ENCODE measurements around the gene HEXIM2. TPM values are rescaled to one million over a fixed set of nuclear protein-coding genes. Genes with fewer than 3 reads are reported as not detected.

HEXIM2 gene
- total and polyA plus RNA-seq, 2 of the 13 experiments (the other 11 are each of a cell fraction or from before 2014, with no cell fraction given), result 27.1 to 32.4 TPM

- TF ChIP-seq ATF7-NPFF (CRISPR knock-in tag; IDR thresholded peaks at IDR 0.05; ENCODE audit: low read depth), result no peak
- TF ChIP-seq CCAR2 (optimal IDR thresholded peaks at IDR 0.05; ENCODE audit: low read depth, low read length), result no peak
- no peak for TF ChIP-seq TEAD3 (CRISPR knock-in tag; optimal IDR thresholded peaks at IDR 0.05; ENCODE audit: borderline replicate concordance)
- TF ChIP-seq, protein P1, sequence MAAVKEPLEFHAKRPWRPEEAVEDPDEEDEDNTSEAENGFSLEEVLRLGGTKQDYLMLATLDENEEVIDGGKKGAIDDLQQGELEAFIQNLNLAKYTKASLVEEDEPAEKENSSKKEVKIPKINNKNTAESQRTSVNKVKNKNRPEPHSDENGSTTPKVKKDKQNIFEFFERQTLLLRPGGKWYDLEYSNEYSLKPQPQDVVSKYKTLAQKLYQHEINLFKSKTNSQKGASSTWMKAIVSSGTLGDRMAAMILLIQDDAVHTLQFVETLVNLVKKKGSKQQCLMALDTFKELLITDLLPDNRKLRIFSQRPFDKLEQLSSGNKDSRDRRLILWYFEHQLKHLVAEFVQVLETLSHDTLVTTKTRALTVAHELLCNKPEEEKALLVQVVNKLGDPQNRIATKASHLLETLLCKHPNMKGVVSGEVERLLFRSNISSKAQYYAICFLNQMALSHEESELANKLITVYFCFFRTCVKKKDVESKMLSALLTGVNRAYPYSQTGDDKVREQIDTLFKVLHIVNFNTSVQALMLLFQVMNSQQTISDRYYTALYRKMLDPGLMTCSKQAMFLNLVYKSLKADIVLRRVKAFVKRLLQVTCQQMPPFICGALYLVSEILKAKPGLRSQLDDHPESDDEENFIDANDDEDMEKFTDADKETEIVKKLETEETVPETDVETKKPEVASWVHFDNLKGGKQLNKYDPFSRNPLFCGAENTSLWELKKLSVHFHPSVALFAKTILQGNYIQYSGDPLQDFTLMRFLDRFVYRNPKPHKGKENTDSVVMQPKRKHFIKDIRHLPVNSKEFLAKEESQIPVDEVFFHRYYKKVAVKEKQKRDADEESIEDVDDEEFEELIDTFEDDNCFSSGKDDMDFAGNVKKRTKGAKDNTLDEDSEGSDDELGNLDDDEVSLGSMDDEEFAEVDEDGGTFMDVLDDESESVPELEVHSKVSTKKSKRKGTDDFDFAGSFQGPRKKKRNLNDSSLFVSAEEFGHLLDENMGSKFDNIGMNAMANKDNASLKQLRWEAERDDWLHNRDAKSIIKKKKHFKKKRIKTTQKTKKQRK (IDR thresholded peaks at IDR 0.05; ENCODE audit: low read length), result no peak
- no peak for TF ChIP-seq CERS6 (CRISPR knock-in tag; IDR thresholded peaks at IDR 0.05)
- TF ChIP-seq NR2C2 (CRISPR knock-in tag; IDR thresholded peaks at IDR 0.05; ENCODE audit: borderline replicate concordance), result no peak
- no peak for TF ChIP-seq CEBPG (CRISPR knock-in tag; IDR thresholded peaks at IDR 0.05)
- TF ChIP-seq ZBTB1 (CRISPR knock-in tag; IDR thresholded peaks at IDR 0.05; ENCODE audit: borderline replicate concordance), result no peak
- TF ChIP-seq FLYWCH1 (CRISPR knock-in tag; IDR thresholded peaks at IDR 0.05), result no peak
- no peak for TF ChIP-seq ZNF691 (CRISPR knock-in tag; IDR thresholded peaks at IDR 0.05; ENCODE audit: borderline replicate concordance, low read depth)
- TF ChIP-seq GATA4 (IDR thresholded peaks at IDR 0.05; ENCODE audit: borderline replicate concordance, low read depth), result no peak
- no peak for TF ChIP-seq NFE2 (CRISPR knock-in tag; IDR thresholded peaks at IDR 0.05)
- TF ChIP-seq, protein P2, sequence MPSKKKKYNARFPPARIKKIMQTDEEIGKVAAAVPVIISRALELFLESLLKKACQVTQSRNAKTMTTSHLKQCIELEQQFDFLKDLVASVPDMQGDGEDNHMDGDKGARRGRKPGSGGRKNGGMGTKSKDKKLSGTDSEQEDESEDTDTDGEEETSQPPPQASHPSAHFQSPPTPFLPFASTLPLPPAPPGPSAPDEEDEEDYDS (CRISPR knock-in tag; IDR thresholded peaks at IDR 0.05), result 0 out of 2 replicates have a peak, but pooled peaks have one; percentile 20
- 0 out of 2 replicates have a peak, but pooled peaks have one; percentile 53 for TF ChIP-seq ZMYM2 (CRISPR knock-in tag; IDR thresholded peaks at IDR 0.05)
- no peak for TF ChIP-seq KAT2B (IDR thresholded peaks at IDR 0.05; ENCODE audit: borderline replicate concordance, low read depth, low read length)
- TF ChIP-seq ZFP90 (CRISPR knock-in tag; IDR thresholded peaks at IDR 0.05; ENCODE audit: borderline replicate concordance), result no peak
- TF ChIP-seq FOXC1 (CRISPR knock-in tag; IDR thresholded peaks at IDR 0.05; ENCODE audit: borderline replicate concordance), result 0 out of 2 replicates have a peak, but pooled peaks have one; percentile 29
- TF ChIP-seq, protein P3, sequence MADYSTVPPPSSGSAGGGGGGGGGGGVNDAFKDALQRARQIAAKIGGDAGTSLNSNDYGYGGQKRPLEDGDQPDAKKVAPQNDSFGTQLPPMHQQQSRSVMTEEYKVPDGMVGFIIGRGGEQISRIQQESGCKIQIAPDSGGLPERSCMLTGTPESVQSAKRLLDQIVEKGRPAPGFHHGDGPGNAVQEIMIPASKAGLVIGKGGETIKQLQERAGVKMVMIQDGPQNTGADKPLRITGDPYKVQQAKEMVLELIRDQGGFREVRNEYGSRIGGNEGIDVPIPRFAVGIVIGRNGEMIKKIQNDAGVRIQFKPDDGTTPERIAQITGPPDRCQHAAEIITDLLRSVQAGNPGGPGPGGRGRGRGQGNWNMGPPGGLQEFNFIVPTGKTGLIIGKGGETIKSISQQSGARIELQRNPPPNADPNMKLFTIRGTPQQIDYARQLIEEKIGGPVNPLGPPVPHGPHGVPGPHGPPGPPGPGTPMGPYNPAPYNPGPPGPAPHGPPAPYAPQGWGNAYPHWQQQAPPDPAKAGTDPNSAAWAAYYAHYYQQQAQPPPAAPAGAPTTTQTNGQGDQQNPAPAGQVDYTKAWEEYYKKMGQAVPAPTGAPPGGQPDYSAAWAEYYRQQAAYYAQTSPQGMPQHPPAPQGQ (CRISPR knock-in tag; IDR thresholded peaks at IDR 0.05; ENCODE audit: borderline replicate concordance), result no peak
- no peak for TF ChIP-seq HNF4G (IDR thresholded peaks at IDR 0.05; ENCODE audit: borderline replicate concordance, low read depth, low read length)
- no peak for TF ChIP-seq HNF4G (CRISPR knock-in tag; IDR thresholded peaks at IDR 0.05; ENCODE audit: borderline replicate concordance, low read depth)
- no peak for TF ChIP-seq KLF13 (CRISPR knock-in tag; IDR thresholded peaks at IDR 0.05)
- TF ChIP-seq RBM22 (optimal IDR thresholded peaks at IDR 0.05; ENCODE audit: low read length), result no peak
- no peak for TF ChIP-seq SAP130 (CRISPR knock-in tag; IDR thresholded peaks at IDR 0.05; ENCODE audit: low read depth)
These were observed 48.9 kb upstream of the HEXIM2 start (continued) for GRCh38 chr17:45112559-45113423.
